SK-N-MC (cell line): ENCODE data around the gene RCOR1.
"Not testable (repeated sequence)": the region's sequence is repeated elsewhere in the genome, so short reads cannot be mapped to it uniquely, and the experiment has no call there.

ENCODE experiments used
- DNase-seq: peaks from one replicate; pipeline ENCODE4 v3.0.0-alpha.2; 2011; ENCODE audit warnings: low read depth, low spot score
- H3K27ac ChIP-seq: fragments of 200-600 bp; sonication (generic); 2 replicates; pipeline ENCODE4 v1.5.1; 2016; ENCODE audit warnings: mixed run types
- H3K36me3 ChIP-seq: fragments of 200-600 bp; sonication (generic); 2 replicates; pipeline ENCODE4 v1.6.1; 2017; ENCODE audit warnings: antibody characterized with exemption, low read length, mixed read lengths; ENCODE audit not compliant: insufficient read depth
- H3K4me3 ChIP-seq: fragments of 200-600 bp; sonication (generic); 2 replicates; pipeline ENCODE4 v1.5.1; 2016
- H3K9ac ChIP-seq: fragments of 200-600 bp; sonication (generic); 2 replicates; pipeline ENCODE4 v1.8.0; 2017; ENCODE audit warnings: mixed run types, mixed read lengths; ENCODE audit not compliant: insufficient read length
- H3K9me3 ChIP-seq: fragments of 200-600 bp; sonication (generic); 2 replicates; pipeline ENCODE4 v1.6.1; 2017; ENCODE audit warnings: low read depth, mild to moderate bottlenecking, antibody characterized with exemption, low read length, moderate library complexity, mixed read lengths
- EZH2 ChIP-seq: fragments of 200-600 bp; sonication (generic); IDR thresholded peaks from one replicate; pipeline ENCODE4 v1.6.1; 2017; ENCODE audit warnings: antibody characterized with exemption
- FOXP2 ChIP-seq: optimal IDR thresholded peaks from 2 replicates; pipeline ENCODE3; 2011; ENCODE audit warnings: mild to moderate bottlenecking, moderate library complexity; ENCODE audit not compliant: insufficient read depth; ENCODE audit errors: extremely low read length, control extremely low read depth
- POLR2AphosphoS5 ChIP-seq: IDR thresholded peaks from 2 replicates; pipeline ENCODE4 v1.6.1; 2012; ENCODE audit warnings: mild to moderate bottlenecking, low read depth, low read length, borderline replicate concordance

RCOR1 gene

GRCh38 chr14:102568115-102568614 is 24.3 kb upstream of the RCOR1 start:
- no peak for DNase-seq
- Histone ChIP-seq H3K4me3 (no peak overlapping the region), H3K9me3 (no peaks in the 10 kb centered on the region), H3K27ac (no peak overlapping the region), H3K9ac (no peak overlapping the region), H3K36me3 (no peaks in the 10 kb centered on the region)
- TF ChIP-seq POLR2AphosphoS5 = no peak
- TF ChIP-seq EZH2 = no peak
- no peak for TF ChIP-seq FOXP2

DNA sequence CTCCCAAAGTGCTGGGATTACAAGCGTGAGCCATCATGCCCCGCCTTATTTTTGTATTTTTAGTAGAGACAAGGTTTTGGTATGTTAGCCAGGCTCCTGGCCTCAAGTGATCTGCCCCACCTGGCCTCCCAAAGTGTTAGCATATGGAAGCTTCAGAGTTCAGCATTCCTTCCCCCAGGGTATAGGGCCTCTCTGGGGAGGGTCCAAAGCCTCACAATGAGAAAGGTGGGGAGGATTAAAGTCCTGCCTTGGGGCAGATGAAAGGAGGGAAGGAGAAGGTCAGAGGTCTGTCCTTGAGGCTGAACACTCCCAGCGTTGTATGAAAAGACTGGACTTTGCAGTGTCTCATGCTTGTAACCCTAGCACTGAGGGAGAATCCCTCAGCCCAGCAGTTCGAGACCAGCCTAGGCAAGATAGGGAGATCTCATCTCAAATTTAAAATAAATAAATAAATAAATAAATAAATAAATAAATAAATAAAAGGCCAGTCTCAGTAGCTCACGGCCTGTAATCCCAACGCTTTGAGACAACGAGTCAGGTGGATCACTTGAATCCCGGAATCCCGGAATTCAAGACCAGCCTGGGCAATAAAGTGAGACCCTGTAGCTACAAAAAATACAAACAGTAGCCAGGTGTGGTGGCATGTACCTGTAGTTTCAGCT is 22.0 kb upstream of the RCOR1 start:
- DNase-seq = no peak
- no peaks in the 10 kb centered on the region for H3K36me3 ChIP-seq
- no peak for TF ChIP-seq FOXP2
- no peak for TF ChIP-seq EZH2
- TF ChIP-seq POLR2AphosphoS5 = no peak
- no peak overlapping the region for H3K27ac ChIP-seq
- no peaks in the 10 kb centered on the region for H3K9me3 ChIP-seq
- H3K4me3 ChIP-seq = no peak overlapping the region
- no peak overlapping the region for H3K9ac ChIP-seq

DNA sequence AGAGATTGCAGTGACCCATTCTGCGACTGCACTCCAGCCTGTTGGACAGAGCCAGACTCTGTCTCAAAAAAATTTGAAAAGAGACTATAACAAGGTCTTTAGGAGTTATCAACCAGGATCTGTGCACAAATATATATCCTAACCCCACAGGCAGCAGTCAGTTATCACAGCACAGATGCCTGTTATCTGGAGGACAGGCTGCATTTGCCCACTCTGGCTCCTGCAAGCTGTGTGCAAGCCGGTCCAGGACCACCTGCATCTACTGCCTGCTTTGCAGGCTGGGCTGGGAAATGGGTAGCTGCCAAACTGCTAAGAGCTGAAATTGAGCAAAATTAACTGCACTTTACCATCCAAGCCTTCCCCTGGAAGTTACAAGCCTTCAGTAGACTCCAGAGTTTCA is 21.4 kb upstream of the RCOR1 start:
- Histone ChIP-seq H3K4me3 (no peak overlapping the region), H3K9me3 (no peaks in the 10 kb centered on the region), H3K27ac (peak overlapping the region; percentile 54; the same call in 1 of the 2 replicates), H3K36me3 (no peaks in the 10 kb centered on the region), H3K9ac (no peak overlapping the region)
- no peak for DNase-seq
- TF ChIP-seq POLR2AphosphoS5 = no peak
- no peak for TF ChIP-seq FOXP2
- TF ChIP-seq EZH2 = no peak

DNA sequence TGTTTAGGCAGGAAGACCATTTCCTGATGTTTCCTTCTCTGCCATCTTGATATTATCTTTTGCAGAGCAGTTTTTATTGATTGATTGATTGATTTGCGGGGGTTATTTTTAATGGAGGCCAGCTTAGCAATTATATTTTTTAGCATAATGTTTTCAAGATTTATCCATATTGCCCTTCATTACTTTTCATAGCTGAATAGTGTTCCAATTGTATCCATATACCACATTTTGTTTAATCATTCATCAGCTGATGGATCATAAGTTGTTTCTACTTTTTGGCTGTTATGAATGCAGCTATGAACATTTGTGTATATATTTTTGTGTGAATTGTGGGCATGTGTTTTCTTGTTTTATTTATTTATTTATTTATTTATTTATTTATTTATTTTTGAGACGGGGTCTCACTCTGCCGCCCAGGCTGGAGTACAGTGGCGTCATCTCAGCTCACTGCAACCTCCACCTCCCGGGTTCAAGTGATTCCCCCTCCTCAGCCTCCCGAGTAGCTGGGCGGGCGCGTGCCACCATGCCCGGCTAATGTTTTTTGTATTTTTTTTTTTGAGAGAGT is 20.9 kb upstream of the RCOR1 start:
- no peaks in the 10 kb centered on the region for H3K36me3 ChIP-seq
- peak overlapping the region; percentile 54; the same call in 1 of the 2 replicates for H3K27ac ChIP-seq
- DNase-seq = no peak
- no peaks in the 10 kb centered on the region for H3K9me3 ChIP-seq
- no peak for TF ChIP-seq POLR2AphosphoS5
- no peak for TF ChIP-seq EZH2
- no peak for TF ChIP-seq FOXP2
- no peak overlapping the region for H3K4me3 ChIP-seq
- H3K9ac ChIP-seq = no peak overlapping the region

- not testable (repeated sequence) for H3K9ac ChIP-seq, H3K9me3 ChIP-seq, H3K4me3 ChIP-seq, H3K27ac ChIP-seq, DNase-seq, H3K36me3 ChIP-seq
These were observed 19.3 kb upstream of the RCOR1 start for GRCh38 chr14:102573161-102573560.

DNA sequence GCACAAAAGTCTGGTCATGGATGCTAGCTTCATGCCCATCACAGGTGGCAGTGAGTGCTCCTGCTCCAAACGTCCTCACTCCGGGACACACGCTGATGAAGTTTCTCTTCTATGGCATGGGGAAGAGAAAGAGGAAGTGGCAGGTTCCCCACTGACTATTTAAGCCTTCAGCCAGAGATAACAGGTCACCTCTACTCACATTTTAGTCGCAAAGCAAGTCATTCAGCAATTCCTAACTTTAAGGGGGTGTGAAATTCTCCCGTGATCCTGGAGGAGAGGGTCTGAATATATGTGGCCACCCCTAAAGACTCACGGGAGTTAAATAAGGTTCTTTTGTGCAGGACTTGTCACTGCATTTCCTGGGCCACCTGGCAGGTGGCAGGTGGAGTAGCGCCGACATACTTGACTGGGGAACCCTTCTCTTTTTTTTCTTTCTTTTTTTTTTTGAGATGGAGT is 18.8 kb upstream of the RCOR1 start:
- H3K4me3 ChIP-seq = no peak overlapping the region
- no peak for DNase-seq

GRCh38 chr14:102574281-102575159 is 17.9 kb upstream of the RCOR1 start:
- TF ChIP-seq POLR2AphosphoS5 (no peak; the same call in 1 of the 2 replicates), FOXP2 (no peak), EZH2 (no peak)
- Histone ChIP-seq H3K4me3 (no peak overlapping the region), H3K9ac (peak overlapping the region; percentile 39), H3K27ac (peak overlapping the region; percentile 40; the same call in 1 of the 2 replicates), H3K36me3 (no peaks in the 10 kb centered on the region), H3K9me3 (no peaks in the 10 kb centered on the region)
- no peak for DNase-seq

More for the DNA sequence above, 18.8 kb upstream of the RCOR1 start:
- no peak overlapping the region for H3K9ac ChIP-seq
- H3K27ac ChIP-seq = no peak overlapping the region
- TF ChIP-seq FOXP2 (no peak), POLR2AphosphoS5 (no peak), EZH2 (no peak)
- no peaks in the 10 kb centered on the region for H3K9me3 ChIP-seq
- no peaks in the 10 kb centered on the region for H3K36me3 ChIP-seq

DNA sequence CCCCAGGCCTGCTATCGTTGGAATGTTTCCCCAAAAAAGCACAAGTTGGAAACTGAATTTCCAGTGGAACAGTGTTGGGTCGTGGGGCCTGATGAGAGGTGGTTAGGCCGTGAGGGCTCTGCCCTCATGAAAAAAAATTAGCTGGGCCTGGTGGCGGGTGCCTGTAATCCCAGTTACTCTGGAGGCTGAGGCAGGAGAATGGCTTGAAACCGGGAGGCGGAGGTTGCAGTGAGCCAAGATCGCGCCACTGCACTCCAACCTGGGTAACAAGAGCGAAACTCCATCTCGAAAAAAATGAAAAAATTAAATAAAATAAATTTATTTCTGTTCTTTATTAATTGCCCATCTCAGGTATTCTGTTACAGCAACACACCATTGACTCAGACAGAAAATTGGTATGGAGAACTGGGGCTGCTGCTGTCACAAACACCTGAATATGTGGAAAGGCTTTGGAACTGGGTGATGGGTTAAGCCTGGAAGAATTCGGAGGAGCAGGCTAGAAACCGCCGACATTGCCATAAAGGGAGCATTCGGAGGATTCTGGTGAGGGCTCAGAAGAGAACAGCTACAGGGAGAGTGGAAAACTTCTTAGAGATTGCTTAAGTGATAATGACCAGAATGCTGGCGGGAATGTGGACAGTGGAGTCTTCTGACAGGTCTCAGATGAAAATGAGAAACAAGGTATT is 17.1 kb upstream of the RCOR1 start:
- H3K9me3 ChIP-seq = no peaks in the 10 kb centered on the region
- TF ChIP-seq EZH2 = no peak
- no peak for TF ChIP-seq FOXP2
- TF ChIP-seq POLR2AphosphoS5 = no peak
- H3K9ac ChIP-seq = no peak overlapping the region
- H3K36me3 ChIP-seq = no peaks in the 10 kb centered on the region
- H3K27ac ChIP-seq = peak overlapping the region; percentile 59
- no peak overlapping the region for H3K4me3 ChIP-seq
- no peak for DNase-seq

GRCh38 chr14:102575846-102576428 is 16.5 kb upstream of the RCOR1 start:
- not testable (repeated sequence) for H3K4me3 ChIP-seq, H3K36me3 ChIP-seq, H3K9ac ChIP-seq, H3K9me3 ChIP-seq, DNase-seq
- H3K27ac ChIP-seq = peak overlapping the region; percentile 59; the same call in 1 of the 2 replicates
